Measurements from ENCODE around the gene GBX1.

The GBX1 gene

GRCh38 chr7:151118108-151119054 lies 49.1 kb downstream of the GBX1 start:
- H3K27ac ChIP-seq, result 0 out of 2 replicates have a peak overlapping the region, but pooled peaks have one; percentile 97
- TF ChIP-seq CTCF (conservative IDR thresholded peaks at IDR 0.05), result no peak

GRCh38 chr7:151117565-151117964 lies 49.9 kb downstream of the GBX1 start:
- 0 out of 2 replicates have a peak overlapping the region, but pooled peaks have one; percentile 97 for H3K27ac ChIP-seq
- TF ChIP-seq CTCF (conservative IDR thresholded peaks at IDR 0.05), result no peak

DNA sequence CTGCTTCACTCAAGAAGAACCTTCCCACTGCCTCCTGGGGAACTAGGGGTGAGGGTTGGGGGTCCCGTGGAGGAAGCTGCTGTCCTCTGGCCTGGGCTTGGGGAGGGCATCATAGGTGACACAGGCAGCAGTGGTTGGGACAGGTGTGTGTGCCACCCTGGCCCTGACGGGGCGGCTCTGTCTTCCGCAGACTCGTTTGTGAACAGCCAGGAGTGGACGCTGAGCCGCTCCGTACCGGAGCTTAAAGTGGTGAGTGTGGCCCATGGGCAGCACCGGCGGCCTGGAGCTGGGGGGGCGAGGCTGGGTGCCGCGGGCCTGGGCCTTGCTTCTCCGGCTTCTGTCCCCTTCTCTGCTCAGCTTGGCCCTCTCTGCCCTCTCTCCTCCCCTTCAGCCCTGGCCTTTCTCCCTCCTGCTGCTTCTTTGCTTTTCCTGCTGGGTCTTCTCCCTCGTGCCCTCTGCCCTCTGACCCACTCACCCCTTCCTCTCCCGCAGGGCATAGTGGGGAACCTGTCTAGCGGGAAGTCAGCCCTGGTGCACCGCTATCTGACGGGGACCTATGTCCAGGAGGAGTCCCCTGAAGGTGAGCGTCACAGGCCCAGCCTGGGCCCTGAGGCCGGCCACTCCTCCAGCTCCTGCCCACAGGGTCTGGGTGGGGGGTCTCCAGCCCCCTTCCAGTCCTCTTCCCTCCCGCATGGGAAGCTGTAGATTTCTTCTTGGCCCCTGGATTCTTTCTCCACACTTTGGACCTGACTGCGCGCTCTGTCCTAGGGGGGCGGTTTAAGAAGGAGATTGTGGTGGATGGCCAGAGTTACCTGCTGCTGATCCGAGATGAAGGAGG lies 50.7 kb downstream of the GBX1 start:
- no peak for TF ChIP-seq CTCF (conservative IDR thresholded peaks at IDR 0.05)
- H3K27ac ChIP-seq, result peak overlapping the region; percentile 97

DNA sequence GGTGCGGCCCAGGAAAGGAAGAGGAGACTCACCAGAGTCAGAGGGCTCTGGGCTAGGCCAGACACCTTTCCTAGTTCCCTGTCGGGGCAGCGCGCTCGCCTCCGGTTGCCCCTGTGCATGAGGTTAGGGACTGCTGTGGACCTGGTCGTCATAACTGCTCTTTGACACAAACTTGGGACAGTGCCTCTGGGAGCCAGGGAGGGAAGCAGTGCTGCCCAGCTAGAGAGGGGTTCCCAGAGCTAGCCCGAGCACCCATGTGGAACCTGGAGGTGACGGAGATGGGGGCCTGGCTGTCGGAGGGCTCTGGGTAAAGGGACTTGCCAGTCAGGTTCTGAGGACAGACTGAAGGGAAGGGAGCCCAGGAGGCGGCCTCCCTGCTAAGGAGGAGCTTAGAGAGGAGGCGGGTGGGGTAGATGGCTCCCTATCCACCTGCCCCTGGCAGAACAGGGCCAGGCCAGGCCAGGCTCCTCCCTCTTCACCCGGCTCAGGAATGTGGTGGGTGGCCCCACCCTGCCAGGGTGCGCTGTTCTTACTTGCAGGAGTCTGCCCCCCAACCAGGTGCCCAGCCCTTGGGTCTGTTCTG lies 51.6 kb downstream of the GBX1 start:
- no peak for TF ChIP-seq CTCF (conservative IDR thresholded peaks at IDR 0.05)
- H3K27ac ChIP-seq, result peak overlapping the region; percentile 97

DNA sequence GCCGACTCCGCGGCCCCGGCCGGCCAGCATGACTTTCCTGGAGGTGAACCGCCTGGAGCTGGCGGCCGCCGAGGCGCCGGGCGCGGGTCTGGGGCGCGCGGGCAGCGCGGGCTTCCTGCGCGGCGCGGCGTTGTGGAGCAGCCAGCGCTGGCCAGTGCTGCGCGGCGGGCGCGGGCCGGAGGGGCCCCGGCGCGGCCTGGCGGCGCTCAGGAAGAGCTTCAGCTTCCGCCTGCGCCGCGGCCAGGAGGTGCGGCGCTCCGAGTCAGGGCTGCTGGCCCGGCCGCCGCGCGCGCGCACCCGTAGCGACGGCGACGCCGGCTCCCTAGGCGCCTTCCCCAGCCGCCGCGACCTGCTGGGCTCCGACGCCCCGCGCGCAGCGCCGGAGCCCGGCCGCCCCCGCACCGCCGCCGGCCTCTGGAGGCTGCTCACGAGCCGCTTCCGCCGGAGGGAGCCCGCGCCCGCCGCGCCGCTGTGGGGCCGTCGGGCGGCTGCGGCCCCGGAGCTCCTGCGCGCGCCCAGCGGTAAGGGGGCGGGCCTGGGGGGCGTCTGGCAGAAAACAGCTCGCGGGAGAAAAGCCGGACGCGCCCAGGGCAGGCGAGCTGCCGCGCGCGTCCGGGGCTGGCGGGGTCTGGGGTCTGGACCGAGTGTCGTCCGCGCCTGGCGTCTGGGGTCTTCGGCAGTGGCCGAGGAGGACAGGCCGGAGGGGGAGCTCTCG lies 52.2 kb downstream of the GBX1 start:
- peak overlapping the region; percentile 97 for H3K27ac ChIP-seq
- TF ChIP-seq CTCF (conservative IDR thresholded peaks at IDR 0.05), result no peak

- H3K27ac ChIP-seq, result peak overlapping the region; percentile 97
- peak; percentile 16 for TF ChIP-seq CTCF (conservative IDR thresholded peaks at IDR 0.05)
Observed at GRCh38 chr7:151114151-151115090, 53.1 kb downstream of the GBX1 start.
